Measurements from ENCODE around the gene LYZL1.

DNA sequence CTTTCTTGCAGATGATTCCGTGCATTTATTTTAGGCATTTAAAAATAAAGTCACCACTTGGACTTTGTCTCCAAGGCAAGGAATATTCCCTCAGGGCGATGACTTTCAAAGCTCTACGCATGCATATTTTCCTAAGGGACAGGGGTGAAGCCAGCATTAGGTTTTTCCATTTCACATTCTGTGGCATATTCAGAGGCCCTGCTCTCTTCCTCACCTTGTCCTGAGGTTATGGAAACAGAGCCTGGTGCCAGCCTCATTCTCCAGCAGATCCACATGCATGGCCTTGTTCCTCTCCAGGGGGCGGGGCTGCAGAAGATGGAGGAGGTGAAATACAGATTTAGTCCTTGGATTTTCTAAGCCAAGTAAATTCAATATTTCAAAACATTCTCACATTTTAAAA, 11.6 kb upstream of the LYZL1 start:
- TF ChIP-seq, protein P1, sequence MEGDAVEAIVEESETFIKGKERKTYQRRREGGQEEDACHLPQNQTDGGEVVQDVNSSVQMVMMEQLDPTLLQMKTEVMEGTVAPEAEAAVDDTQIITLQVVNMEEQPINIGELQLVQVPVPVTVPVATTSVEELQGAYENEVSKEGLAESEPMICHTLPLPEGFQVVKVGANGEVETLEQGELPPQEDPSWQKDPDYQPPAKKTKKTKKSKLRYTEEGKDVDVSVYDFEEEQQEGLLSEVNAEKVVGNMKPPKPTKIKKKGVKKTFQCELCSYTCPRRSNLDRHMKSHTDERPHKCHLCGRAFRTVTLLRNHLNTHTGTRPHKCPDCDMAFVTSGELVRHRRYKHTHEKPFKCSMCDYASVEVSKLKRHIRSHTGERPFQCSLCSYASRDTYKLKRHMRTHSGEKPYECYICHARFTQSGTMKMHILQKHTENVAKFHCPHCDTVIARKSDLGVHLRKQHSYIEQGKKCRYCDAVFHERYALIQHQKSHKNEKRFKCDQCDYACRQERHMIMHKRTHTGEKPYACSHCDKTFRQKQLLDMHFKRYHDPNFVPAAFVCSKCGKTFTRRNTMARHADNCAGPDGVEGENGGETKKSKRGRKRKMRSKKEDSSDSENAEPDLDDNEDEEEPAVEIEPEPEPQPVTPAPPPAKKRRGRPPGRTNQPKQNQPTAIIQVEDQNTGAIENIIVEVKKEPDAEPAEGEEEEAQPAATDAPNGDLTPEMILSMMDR (IDR thresholded peaks at IDR 0.05) = no peak
- TF ChIP-seq POLR2A (IDR thresholded peaks at IDR 0.05) = no peak
- TF ChIP-seq POLR2AphosphoS5 (IDR thresholded peaks at IDR 0.05; ENCODE audit: insufficient read depth in 1 of 2, low read depth in 1 of 2) = no peak
